VCaP (cell line): ENCODE measurements around the gene ENOPH1.
"Not testable (repeated sequence)": the region's sequence is repeated elsewhere in the genome, so short reads cannot be mapped to it uniquely, and the experiment has no call there.

Experiments used
- H3K27ac ChIP-seq: fragments of 450-650 bp; 2 replicates; pipeline ENCODE4 v1.5.1; 2017
- CTCF ChIP-seq: fragments of 450-650 bp; conservative IDR thresholded peaks from 2 replicates; pipeline ENCODE4 v1.5.1; 2017; ENCODE audit warnings: mild to moderate bottlenecking, moderate library complexity

ENOPH1 gene

GRCh38 chr4:82394896-82395295 is 35.5 kb upstream of the ENOPH1 start:
- no peak for TF ChIP-seq CTCF
- no peak overlapping the region for H3K27ac ChIP-seq

- no peak for TF ChIP-seq CTCF
- H3K27ac ChIP-seq = no peak overlapping the region
Measured at GRCh38 chr4:82397527-82397926, 32.9 kb upstream of the ENOPH1 start.

GRCh38 chr4:82398263-82398662 is 32.1 kb upstream of the ENOPH1 start:
- no peak for TF ChIP-seq CTCF
- no peak overlapping the region for H3K27ac ChIP-seq

- TF ChIP-seq CTCF = no peak
- no peak overlapping the region for H3K27ac ChIP-seq
Measured at GRCh38 chr4:82401600-82401999, 28.8 kb upstream of the ENOPH1 start.

- no peak for TF ChIP-seq CTCF
- no peak overlapping the region for H3K27ac ChIP-seq
Measured at GRCh38 chr4:82402196-82402775, 28.1 kb upstream of the ENOPH1 start.

- no peak overlapping the region for H3K27ac ChIP-seq
- TF ChIP-seq CTCF = no peak
Measured at GRCh38 chr4:82403725-82404124, 26.7 kb upstream of the ENOPH1 start.

- not testable (repeated sequence) for H3K27ac ChIP-seq
Measured at GRCh38 chr4:82415061-82415460, 15.3 kb upstream of the ENOPH1 start.

GRCh38 chr4:82415922-82416365 is 14.4 kb upstream of the ENOPH1 start:
- no peak for TF ChIP-seq CTCF
- H3K27ac ChIP-seq = no peak overlapping the region
